Measurements from ENCODE around the gene MBP.

MBP gene

DNA sequence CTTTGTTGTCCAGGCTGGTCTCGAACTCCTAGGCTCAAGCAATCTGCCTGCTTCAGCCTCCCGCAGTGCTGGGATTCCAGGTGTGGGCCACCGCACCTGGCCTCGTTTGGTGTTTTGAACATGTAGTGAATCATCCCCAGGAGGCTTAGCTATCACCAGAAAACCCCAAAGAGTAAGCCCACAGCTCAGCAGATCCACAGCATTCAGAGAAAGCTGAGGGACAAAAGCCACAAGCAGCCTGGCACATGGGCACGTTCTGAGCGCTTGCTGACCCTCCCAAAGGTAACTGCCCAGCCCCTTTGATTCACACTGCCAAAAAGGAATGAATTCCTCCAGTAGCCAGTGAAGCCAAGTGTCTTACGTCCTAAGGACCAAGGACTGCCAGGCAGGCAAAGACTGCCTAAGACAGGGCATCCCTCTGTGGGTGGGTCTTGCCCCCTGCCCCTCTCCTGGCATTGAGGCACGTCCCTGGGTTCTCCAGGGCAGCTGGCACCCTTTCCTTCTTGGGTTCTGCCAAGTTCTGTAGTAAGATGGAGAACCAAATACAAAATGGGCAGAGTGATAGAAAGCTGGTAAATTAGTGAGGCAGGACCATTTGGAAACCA, 31.7 kb downstream of the MBP start:
- no peak for DNase-seq

DNA sequence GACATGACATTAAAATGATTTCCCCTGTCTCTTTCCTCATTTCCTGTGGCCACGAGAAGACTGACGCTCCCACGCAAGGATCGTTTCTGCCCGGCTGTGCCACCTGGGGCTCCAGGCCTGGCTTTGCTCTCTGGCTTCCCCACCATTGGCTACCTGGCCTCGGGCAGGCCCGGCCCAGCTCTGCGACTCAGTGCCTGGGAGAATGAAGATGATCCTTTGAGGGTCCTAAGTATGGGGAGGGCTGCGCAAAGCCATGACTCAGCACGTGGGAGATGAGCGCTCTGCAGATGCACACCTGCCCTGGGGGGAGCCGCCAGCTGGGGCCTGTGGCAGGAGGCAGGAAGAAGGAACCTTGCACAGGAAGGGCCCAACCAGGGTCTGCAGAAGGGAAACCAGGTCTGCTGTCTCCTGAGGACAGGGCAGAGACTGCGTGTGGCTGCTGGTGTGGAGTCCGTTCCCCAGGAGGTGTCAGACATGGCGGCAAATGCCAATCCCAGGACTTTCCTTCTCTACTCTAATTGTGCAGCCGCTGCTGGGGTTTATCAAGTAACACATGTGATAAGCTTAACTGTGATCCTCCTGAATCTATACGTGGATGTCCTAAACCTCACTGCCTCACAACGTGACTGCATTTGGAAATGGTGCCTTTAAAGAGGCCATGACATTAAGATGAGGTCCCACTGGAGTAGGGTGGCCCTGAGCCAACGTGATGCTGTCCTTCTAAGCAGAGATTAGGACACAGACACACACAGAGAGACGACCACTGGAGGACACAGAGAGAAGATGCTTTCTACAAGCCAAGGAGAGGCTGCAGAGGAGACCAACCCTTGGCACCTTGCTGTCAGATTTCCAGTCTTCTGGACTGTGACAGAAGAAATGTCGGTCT, 32.9 kb downstream of the MBP start:
- DNase-seq = peak in 3 of 4 experiments; percentile 54 to 62 (median 57)

DNA sequence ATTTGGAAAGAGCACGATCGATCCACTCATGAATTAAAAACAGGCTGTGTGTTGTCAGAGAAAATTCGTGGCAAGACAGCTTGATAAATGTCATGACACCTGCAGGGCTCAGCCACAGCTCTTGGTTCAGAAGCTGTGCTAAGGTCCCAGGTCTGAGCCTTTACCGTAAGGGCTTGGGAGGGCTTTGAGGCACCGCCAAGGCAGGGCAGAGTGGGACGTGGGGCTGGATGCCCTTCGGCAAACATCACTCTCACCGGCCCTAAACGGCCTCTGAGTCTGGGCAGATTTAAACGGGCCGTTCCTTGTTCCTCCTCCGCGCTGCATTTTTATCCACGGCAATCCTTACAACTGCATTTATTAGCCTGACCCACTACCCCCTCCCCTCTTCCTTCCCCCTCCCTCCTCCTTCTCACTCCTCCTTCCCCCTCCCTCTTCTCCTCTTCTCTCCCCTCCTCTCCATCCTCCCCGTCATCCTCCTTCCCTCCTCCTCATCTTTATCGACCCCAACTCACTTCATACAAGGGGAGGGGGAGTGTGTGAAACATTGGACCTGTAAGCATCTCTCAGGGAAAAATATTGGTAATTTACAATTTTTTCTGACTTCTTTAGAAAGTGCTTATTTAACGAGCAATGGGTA, 33.9 kb downstream of the MBP start:
- peak; percentile 36 to 71 (median 52) for DNase-seq

DNA sequence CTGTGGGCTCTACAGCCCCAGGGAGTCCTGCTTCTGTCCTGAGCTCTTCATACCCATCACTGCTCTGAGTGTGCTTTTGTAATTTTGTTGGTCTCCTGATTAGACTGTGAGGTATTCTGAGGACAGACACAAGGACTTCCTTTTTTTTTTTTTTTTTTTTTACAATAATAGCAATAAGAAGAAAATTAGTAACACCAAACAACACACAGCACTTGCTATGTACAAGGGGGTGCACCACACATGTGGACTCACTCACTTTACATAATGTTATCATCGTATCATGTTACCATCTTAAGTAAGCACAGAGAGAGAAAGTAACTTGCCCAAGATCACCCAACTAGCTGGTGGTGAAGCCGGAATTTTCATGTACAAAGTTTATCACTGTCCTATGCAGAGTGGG, 34.6 kb downstream of the MBP start:
- DNase-seq = peak; percentile 63 to 89 (median 75)

DNA sequence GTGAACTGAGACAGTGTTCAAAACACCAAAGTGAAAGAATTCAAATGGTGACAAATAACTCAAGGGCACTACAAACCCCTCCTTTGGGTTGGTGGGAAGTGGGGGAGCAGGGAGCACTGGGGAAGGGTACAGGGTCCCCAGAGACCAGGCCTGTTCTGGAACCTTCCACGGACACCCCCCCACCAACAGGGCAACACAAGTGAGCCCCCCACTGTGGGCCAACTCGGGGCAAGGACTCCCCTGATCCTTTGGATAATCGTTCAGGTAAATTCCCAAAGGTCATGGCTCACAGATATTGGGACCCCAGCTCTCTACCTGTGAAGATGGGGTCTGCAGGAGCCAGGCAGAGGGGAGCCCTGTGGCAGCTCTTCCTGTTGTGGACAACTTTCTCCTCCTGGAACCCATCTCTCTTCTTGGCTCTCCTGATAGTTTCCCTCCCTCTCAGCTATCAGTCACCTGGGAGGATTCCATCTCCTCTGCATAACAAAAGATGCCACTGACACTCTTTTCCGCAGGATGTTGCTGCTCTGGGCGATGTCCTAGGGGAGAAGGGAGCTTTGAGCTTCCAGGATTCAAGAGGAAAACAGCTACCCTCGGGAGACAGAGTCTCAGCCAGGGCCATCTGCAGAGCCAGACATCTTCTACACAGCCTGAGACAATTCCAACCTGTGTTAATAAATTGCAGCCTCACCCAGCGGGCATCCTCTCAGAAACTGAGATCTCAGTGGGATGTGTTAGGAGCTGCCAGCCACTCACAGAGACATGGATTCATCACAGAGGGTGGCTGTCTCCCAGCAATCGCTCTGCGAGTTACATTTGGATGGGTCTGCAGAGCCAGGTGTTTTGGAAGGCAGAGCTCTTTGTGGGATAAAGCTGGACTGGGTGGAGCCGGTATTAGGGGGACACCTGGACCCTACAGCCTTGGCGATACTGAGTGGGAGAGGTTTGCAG, 35.4 kb downstream of the MBP start:
- DNase-seq = no peak

DNA sequence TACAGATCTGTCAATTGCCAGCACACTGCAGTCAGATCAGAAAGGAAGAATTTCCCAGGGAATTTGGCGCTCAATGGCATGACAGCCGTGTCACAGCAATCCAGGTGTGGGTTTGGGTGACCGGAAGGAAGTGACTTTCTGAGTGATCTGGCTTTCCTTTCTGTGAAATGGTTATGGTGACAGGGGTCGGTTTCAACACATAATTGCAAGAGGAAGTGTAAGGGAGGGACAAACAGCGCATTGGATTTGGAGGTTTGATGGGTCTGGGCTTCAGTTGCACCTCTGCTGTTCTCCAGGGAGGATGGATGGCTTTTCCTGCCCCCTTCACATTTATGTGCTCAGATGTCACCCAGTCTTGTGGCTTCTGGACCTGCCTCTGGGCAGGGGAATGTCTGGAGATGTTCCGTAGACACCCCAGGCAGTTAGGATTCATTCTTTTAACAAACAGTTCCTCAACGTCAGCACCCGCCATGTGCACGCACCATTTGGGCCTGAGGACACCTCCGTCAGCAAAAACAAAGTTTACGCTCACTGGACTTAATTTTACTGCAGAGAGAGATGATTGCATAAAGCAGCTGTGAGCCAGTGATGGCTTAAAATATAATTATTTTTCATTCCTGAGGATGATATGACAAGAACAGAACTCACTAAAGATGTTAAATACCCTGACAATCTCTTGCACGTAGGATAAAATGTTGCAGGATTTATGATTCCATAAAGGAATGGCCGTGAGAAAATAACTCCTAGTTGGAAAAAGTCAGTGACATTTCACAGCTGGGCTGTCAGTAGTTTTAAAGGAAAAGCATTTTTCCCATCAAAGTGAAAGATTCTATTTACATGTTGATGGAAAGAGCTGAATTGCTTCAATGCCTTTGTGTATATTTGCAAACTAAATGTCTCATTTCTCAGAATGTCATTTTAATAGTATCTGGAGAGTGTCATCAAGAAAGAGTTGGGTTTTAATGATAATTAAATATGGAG, 36.9 kb downstream of the MBP start:
- peak; percentile 60 to 75 (median 66) for DNase-seq

DNA sequence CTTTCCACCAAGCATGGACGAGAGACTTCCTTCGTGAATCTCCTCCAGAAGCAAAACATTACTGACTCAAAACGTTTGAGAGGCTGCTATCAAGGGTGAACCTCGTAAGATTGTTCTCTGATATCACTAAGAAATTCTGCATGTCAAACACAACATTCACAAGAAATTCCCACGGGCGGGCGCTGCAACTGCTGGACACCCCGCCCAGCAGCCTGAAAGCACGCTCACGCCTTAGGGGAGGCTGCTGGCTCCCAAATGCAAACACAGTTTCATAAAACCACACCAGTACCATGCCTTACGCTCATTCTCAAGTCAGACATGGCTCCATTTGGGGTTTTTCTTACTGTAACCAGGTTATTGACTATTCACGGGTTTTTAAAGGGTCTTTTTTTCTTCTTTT, 39.0 kb downstream of the MBP start:
- DNase-seq = no peak

DNA sequence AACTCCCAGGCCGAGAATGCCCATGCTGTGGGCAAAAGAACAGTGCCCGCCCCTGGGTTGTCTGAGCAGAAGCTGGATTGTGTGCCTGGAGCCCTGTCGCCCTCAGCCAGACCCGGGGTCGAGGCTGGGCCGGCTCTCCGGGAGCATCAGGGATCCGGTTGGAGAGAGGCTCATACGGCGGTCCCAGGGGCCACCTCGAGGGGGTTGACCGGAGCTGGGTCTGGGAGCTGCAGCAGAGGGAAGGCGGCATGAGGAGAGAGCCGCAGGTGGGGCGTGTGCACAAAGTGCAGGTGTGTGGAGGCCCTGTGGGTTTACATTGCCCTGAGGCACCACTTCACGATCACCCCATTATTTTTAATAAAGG, 39.5 kb downstream of the MBP start:
- DNase-seq = no peak

DNA sequence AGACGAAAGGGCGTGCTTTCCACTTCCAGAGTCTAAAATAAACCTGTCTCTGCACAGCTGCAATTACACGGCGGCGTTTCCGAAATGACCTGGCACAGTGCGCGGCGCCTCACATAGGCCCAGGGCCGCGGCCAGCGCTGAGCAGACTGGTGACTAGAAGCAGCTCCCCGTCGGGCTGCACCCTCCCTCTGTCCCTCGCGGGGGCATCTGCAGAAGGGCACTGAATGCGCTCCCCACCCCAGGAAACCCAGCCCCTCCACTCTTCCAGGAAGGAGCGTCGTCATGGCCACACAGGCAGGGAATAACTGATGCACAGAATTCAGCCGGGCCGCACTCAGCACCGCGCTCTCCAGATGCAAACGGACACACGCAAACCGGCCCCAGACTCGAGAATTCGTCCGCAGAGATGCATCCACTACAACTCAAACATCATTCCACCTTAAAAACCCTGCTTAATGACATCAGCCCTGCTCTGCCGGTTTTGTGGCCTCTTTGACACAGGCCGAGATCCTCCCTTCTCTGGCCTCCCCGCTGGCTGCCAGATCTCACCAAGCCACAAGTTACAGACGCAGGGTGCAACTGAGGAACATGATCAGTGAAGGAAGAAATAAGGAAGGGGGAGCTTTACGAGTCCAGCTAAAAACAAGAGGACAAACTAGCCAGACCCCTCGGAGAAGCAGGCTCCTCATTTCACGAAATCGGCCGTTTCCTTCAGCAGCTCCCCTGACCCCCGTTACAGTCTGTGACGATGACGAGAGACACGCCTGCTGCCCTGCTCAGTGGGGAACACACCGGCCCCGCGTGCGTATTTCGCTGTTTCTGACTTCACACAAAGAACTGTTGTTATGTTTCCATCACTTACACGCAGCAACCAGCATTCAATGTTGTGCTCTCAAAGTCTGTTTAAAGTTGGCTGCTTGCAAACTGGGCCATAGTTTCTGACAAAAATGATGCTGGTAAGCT, 40.2 kb downstream of the MBP start:
- DNase-seq = no peak

DNA sequence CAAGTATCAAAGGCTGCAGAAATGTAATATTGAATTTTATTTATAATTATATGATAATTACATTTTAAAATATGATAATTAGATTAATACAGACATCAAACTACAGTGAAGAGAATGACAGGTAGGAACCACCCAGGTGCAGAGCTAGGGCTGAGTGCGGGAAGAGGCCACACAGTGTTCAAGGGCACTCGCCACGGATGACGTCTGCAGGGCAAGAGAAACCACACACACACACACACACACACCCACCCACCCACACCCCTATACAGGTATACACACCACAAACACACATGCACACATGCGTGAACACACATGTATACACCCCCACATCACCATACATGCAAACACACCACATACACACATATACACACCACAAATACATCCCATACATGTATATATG, 41.2 kb downstream of the MBP start:
- no peak for DNase-seq

DNA sequence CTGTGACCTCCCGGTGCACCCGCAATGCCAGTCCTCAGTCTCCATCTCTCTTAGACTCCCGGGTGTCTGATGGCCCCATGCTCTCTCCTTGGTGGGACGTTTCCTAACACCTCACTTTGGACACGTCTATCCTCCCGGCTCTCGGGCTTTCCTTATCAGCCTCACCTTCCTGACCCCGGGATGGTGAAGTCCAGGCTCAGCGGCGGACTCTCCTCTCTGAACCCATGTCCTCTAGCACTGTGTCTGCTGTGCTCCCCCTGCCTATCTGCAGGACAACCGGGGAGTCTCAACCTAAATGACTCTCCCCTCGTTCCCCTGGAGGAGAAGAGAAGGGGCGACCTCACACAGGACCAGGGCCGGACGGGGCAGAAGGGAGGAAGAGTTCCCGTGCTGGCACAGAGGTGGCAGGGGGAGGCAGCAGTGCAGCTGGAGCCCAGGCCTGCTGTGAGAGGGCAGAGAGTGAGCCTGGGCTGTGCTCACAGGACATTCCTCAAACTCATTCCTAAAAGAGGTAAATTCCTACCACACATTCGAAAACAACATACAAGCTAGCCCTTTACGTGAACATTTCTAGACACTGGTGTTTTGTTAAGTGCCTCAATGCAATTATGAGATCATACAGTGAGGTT, 41.9 kb downstream of the MBP start:
- no peak for DNase-seq

DNA sequence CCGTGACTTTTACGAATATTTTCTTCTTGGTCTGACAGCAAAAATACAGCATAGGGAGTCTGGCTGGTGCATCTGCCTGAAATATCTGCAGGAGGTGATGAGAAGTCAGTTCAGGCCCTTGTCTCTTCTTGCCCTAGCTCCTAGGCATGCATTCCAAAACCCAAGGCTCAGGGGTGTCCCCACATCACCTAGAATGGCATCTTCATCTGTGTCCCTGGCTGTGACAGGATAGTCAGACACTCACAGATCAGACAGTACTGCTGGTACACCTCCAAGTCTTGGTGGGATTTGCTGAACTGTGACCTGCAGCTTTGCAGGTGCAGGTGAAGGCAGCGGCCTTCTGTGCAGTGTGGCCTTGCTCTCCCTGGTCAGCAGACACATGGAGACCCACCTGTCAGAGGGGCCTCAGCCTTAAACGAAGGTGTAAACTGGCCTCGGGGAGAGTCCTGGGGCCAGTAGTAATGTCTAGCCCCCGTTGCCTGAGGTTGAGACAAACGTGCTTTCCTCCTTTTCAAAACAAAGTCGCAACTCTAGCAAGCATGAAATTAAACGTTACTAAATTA, 42.8 kb downstream of the MBP start:
- no peak for DNase-seq

DNA sequence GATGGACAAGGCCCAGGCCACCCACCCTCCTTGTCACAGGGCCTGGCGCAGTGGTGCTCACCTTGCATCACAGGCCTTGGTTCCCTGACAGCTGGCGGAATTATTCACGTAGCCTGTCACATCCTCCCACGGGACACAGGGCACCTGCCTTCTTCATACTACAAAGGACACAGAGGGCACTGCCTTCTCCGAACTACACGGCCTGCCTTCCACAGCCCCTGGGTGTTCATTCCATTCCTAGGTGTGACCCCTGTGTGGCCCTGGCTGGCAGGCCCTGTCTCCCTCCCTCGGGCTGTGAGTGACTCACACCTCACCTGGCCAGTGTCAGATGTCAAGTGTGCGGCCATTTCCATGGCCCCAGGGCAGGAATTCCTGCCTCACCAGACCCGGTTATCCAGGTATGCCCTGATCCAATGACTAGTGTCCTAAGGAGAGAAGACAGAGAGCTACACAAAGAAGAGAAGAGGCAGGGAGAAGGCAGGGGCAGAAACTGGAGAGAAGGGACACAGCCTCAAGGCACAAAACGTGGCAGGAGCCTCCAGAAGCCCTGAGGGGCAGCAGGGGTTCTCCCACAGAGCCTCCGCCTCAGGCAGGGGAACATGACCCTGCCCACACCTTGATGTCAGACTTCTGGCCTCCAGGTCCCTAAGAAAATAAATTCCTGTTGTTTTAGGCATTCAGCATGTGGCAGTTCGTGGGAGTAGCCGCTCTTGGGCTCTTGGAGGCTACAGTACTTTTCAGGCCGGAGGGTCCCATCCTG, 43.4 kb downstream of the MBP start:
- no peak for DNase-seq

DNA sequence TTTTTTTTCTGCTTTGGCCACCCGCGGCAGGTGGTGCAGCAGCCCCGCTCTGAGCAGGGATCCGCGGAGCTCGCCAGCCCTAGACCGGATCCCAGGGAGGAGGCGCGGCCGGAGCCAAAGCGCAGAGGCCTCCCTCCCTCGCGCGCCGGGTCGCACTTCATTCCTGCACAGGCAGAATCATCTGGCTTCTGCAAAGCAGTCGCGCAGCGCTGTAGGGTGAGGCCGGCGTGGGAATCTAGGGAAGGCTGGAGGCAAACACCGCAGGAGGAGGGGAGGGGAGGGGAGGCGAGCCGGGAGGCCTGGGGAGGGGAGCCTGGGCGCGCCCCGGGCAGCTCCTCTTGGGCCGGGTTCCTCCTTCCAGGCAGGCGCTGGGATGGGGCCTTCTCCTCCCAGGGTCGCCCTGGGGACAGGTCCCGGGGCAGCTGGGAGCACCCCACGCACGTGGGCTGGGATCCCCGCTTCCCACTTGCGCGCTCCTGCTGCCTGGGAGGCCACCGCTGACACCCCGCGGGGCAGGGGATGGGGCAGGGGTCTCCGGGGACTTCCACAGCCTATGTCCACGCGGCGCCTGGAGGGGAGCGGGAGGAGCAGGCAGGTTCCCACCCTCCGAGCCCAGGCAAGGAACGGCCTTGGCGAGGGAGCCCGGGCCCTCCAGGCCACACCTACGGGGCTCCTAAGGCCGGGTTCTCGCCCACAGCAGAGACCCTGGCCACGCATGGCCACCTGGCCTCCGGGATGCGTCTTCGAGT, 45.0 kb downstream of the MBP start:
- DNase-seq = no peak

DNA sequence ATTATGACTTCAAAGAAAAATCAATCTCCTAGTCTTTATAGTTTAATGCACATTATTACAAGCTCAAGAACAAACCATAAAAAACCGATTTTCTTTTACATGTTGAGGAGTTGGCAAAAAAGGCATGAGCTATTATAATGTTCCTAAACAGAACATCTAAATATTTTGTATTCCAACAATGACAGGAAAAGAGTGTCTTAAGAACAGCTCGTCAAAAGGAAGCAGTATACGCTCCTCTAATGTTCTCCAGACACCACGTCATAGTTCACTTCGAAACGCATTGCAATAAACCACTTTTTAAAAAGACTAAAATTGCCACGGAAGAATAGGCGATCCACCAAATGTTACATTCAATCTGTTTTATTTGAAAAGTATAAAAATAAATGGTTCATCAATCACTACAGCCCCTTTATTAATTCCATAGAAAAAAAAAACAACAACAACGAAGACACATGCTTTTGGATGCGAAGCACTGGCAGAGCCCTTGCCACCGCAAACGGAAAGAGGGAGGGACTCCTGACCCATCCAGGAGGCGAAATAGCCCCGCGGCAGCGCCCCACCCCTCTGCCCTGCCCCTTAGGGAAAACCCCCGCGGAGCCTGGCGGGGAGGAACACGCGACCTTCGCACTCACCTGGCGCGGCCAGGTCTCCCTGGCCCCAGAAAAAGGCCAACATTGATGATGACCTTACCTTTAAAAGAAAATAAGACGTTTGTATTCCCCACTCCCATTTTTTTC, 45.8 kb downstream of the MBP start:
- DNase-seq = no peak

DNA sequence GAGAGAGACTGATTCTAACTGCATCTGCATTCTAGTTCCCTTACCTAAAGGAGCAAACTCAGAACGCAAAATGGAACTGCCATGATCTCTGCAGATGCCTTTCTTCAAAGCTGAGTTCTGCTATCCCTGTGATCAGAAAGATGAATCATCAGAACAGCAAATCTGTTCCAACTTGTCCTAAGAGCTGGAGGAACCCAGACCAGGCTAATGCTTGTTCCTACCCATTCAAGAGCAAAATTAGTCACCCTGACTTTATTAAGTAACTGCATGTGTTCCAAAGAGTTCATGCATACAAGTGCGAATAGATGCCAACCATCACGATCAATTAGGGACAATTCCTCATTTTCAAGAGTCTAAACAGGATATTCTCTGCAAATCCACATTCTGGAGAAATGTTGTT, 46.5 kb downstream of the MBP start:
- DNase-seq = peak; percentile 64 to 90 (median 72)

DNA sequence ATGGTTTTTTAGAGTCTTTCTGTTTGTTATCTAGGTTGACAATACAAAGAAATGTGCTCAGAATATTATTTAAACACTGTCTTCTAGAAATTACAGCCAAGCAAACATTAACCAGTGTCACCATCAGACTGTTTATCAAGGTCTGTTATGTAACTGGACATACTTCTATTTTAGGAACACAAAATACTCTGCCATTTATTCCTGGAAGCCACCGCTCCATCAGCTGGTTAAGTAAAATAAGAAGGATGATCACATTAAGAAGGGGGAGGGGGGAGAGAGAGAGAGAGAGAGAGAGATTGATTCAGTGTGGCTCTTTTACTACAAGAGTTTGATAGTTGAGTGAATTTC, 47.9 kb downstream of the MBP start:
- peak in 2 of 4 experiments; percentile 49 to 54 for DNase-seq
